Fibroblast of lung (primary cell): Measurements from ENCODE around the gene GUCD1.
"Not testable (repeated sequence)": the region's sequence is repeated elsewhere in the genome, so short reads cannot be mapped to it uniquely, and the experiment has no call there.

Source experiments
- CTCF ChIP-seq, 2 donors: IDR thresholded peaks in 1 of 2; conservative IDR thresholded peaks in 1 of 2; 1 replicate in 1 of 2; 2 replicates in 1 of 2; pipeline ENCODE4 v1.5.1; 2011 to 2012; ENCODE audit warnings: low read length in 2 of 2, control low read depth in 1 of 2, inconsistent platforms in 1 of 2, low read depth in 1 of 2, mild to moderate bottlenecking in 1 of 2
- EZH2 ChIP-seq: IDR thresholded peaks from 2 replicates; pipeline ENCODE4 v1.5.1; 2012; ENCODE audit warnings: low read length, control low read depth, mild to moderate bottlenecking; ENCODE audit errors: missing control alignments

GRCh38 chr22:24597076-24597475 is 42.1 kb upstream of the GUCD1 start:
- not testable (repeated sequence) for TF ChIP-seq CTCF (conservative IDR thresholded peaks at IDR 0.05 in 1 of 2, IDR thresholded peaks at IDR 0.05 in 1 of 2; ENCODE audit: low read depth in 1 of 2, low read length in 2 of 2); EZH2
